CD4-positive, alpha-beta T cell treated with Interleukin-17A for 1 hour (primary cell): ENCODE results near the gene ORC4.

ENCODE experiments used
- DNase-seq: peaks from one replicate; pipeline ENCODE4 v3.0.0-alpha.2; 2020

ORC4 gene

DNA sequence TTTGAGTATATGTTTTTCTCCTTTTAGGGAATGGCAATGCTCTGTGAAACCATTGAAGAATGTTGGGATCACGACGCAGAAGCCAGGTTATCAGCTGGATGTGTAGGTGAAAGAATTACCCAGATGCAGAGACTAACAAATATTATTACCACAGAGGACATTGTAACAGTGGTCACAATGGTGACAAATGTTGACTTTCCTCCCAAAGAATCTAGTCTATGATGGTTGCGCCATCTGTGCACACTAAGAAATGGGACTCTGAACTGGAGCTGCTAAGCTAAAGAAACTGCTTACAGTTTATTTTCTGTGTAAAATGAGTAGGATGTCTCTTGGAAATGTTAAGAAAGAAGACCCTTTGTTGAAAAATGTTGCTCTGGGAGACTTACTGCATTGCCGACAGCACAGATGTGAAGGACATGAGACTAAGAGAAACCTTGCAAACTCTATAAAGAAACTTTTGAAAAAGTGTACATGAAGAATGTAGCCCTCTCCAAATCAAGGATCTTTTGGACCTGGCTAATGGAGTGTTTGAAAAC, 93.4 kb downstream of the ORC4 start:
- DNase-seq, result no peak

DNA sequence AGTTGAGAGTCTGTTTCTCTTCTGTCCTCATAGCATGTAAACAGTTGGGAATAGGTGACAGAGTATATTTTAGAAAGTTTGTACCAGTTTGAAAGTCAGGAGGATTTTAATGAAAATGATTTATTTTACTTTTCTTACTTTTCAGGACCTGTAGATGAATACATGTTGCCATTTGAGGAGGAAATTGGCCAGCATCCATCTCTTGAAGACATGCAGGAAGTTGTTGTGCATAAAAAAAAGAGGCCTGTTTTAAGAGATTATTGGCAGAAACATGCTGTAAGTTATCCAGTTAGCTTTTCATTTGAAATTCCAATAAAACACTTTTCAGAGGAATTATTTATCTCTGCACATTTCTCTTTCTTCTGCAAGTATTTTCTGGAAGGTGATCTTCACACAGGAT, 94.7 kb downstream of the ORC4 start:
- no peak for DNase-seq

DNA sequence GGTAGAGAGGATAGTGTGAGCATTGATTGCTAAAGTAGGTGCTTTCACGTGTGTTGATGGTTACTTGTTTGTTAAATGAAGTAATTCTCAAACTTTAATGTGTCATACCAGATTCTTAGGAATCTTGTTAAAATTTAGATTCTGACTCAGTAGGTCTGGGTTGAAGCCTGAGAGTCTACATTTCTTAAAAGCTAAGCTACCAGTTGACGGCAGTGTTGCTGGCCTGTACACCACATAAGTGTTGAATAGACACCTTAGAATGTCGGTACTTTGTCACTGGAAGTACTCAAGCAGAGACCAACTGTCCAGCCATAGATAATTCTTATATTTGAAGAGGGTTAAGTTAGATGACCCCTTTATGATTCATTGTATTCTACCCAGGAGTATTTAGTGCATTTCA, 95.9 kb downstream of the ORC4 start:
- no peak for DNase-seq

DNA sequence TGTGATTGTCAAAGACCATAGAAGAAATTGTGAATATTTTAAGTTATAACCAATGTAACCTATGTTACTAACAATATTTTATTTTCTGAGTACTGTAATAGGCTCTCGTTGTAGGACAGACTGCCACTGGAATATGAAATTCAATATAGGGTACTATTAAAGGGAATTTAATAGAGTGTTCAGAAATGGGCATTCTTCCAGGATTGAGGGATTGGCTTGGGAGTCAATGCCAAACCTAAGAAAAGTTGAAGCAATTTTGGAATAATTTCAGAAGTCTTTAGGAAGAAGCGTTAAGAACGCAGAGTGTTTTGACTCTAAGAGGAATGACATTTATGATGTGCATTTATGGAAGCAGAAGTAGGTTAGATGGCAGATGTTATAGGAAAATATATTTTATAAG, 96.7 kb downstream of the ORC4 start:
- DNase-seq, result no peak

DNA sequence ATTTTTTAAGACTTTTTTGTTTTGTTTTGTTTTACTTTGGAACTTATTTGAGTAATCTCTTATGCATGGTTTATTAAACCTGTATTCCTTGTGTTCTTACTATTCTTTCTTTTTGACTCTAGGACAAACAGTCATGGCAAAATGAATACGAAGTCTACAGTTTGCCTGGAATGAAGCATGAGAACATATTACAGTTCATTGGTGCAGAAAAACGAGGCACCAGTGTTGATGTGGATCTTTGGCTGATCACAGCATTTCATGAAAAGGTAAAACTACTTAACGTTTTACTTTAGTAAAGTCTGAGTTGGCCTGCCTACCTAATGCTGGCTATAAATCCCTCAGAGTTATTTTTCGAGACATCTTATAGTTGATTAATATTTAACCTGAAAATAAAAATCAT, 103.4 kb downstream of the ORC4 start:
- no peak for DNase-seq

DNA sequence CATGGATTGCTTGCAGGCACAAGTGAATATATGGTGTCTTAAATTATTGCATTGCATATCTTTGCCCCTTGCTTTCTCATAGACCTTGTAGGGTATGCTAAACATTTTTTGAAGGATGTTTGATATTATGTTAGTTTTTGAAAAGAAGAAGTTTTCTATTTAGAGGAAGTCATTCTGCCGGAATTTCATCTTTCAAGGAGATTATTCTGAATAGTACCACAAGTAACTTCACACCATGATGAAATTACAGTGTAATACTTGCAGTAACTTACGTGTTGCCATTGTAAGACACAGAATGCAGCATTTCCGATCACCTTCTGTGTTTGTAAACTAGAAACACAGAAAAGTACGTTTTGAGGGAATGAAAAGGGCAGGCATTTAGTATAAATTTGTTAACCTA, 103.8 kb downstream of the ORC4 start:
- DNase-seq, result no peak

DNA sequence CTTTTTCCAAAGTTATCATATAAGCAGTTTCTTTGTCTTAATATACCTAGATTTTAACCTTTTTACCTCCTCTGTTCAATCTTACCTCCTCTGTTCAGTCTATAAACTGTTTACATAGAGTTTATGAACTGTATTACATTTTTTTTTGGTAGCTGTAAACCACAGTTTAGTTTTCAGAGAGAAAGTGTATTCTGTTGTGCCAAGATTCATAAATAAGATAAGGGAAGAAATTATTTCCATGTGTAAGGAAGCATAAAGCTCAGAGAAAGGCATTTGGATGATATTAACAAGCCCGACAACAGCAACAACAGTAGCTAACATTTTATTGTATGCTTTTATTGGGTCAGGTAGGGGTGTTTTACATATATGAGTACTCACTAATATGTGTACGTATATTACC, 104.5 kb downstream of the ORC4 start:
- DNase-seq, result no peak

DNA sequence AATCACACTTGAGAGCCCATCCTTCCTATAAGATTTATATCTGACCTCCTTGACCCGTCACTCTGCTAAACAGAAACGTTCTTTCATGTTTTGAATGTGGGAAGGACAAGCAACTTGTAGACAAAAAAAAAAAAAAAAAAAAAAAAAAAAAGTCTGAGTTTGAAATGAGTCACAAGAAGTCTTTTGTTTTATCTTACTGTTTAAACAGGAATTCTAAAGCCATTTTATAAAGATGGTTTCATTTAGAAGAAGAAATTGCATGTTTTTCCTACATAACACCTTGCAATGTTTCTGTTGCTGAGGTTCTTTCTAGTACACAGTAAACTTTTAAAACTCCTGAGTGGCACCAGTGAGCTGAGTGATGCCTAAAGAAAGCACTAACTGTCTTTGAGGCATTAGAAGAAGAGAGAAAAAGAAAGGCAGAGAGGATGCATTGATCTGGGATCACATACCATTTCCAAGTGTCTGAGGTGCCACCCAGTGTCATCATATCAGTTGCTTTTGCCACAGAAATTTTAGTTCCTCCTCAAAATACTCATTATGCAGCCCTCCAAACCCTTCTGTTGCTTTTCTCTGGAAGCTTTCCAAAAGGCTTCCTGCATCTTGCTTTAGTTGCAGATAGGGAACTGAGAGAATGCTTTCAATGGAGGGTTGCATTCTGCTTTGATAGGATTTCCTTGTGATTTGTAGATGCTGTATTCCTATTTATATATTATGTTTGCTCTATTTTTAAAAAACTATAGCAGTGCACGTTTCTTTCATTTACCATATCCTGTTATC, 106.6 kb downstream of the ORC4 start:
- DNase-seq, result no peak

DNA sequence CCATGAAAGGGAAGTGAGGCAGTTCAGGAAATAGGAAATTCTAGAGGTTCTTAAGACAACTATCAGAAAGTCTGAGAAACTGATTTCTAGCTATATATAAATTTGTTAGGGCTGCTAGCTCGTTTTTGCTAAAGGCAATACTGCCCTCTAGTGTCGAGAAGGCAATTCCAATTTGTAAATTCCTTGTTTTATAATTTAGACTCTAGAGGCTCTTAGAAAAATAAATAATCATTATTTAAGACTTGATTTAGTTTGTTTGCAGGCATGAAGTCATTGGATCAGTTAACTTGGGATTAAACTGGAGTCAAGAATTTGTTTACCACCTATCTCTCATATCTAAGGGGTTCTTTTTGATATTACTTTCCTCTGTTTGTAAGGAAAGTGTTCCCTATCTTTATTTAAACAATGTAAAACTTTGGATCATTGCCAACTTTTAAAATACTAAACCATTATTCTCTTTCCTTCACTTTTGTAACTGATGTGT, 109.5 kb downstream of the ORC4 start:
- peak; percentile 64 for DNase-seq

DNA sequence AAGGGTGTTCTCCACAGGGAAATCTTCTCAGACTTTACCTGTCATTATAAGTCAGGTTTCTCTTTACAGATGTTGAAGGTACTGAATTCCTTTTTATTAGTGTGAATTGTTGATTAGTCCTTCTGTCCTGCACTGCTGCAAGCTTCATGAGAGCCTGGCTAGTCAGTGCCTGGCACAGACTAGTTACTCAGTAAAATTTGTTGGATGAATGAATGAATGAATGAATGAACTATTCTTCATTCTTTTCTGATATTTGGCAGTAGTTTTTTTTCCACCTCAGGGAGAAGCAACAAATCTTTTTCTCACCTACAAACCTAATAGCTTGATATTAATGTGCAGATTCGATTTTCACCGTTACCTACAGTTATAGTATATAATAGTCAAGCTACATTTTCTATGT, 111.4 kb downstream of the ORC4 start:
- no peak for DNase-seq

DNA sequence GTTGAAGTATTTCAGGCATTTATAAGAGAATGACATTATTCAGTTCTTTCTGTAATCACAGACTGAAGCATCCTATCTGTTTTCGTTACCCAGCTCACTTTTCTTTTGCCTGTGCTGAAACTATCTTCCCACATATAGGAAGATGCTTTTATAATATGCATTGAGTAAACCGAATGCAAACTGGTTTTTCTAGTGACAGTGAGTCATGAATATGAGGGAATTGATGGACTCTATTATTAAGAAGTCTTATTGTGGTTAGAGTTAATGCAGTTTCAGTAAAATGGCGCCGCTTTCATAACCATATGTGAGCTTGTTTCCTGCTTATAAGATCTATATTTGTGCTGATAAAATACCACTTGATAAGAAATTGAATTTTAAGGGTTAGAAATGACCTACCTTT, 116.5 kb downstream of the ORC4 start:
- no peak for DNase-seq

DNA sequence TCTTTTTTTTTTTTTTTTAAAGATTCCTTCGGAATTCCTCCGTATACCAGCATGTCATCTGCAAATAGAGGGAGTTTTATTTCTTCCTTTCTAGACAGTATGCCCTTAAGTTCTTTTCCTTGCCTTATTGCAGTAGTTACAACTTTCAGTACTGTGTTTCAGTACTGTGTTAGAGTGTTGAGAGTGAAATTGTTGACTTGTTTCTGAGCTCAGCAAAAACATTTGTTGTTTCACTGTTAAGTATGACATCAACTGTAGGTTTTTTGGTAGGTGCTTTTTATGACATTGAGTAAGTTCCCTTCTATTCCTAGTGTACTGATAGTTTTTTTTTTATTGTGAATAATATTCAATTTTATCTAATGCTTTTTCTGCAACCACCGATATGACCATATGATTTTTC, 131.9 kb downstream of the ORC4 start:
- DNase-seq, result no peak

DNA sequence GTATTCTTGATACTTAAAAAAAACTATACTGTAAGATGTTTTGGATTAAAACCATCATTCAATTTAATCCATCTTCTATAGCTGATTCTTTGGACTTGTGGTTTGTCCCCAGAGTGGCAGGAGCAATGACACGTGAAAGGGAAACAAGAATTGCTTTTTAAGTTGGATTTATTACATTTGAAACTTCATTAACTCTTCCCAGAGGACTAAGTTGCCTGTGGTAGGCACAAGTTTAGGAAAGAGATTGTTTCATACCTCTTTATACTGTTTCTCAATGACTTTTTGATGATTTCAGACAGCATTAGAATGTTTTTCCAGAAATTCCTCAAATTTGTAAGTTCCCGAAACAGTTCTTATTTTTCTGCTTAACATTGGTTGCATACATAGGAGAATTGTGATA, 134.4 kb downstream of the ORC4 start:
- no peak for DNase-seq

DNA sequence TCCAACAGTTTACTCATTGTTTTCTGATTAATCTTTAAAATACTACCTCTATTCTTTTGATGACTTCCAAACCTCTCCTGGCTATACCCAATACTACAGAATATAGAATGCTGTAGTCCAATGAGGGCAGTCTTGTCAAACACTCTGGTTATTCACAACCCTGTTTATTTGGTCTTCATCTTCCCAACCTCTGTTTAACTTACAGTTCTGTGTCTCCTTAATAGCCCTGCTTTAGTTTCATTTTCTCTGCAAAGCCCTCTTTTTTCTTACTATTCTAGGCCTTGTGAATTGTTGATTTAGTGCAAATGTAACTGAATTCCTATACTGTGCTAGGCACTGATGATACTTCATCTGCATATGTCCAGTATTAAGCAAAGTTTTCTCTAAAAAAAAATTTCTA, 135.7 kb downstream of the ORC4 start:
- DNase-seq, result no peak

DNA sequence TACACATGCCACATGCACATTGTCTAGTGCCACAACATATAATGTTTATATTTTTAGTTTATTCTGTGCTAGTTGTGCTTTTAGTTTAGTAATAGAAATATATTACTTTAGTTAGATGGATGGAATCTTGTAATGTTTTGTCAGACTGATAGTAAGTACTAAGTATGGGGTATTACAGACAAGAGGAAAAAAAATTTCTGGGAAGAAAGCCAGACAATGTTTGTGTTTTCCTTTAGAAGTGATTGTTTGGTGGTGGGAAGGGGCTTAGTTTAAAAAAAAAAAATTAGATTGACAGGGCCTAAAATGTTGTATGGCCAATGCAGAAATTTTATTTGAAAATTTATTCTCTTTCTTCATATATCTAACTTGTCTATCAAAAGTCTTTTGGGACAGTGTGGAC, 137.9 kb downstream of the ORC4 start:
- no peak for DNase-seq
